HL-60 (cell line): Measurements from ENCODE around the gene EDEM1.

Source experiments
- DNase-seq, 2 experiments: peaks; one replicate each; pipeline ENCODE4 v3.0.0-alpha.2; 2010 to 2020; ENCODE audit warnings: low read depth in 1 of 2, low spot score in 1 of 2
- H3K27ac ChIP-seq: fragments of 250-450 bp; sonication (Bioruptor Pico); replicated peaks from 2 replicates; pipeline ENCODE4 v1.5.1; 2020; ENCODE audit warnings: mild to moderate bottlenecking, moderate library complexity
- H3K27me3 ChIP-seq: fragments of 250-450 bp; sonication (Bioruptor Pico); 2 replicates; pipeline ENCODE4 v1.5.1; 2021; ENCODE audit warnings: mild to moderate bottlenecking, moderate library complexity; ENCODE audit not compliant: insufficient read depth, poor library complexity, severe bottlenecking
- H3K4me3 ChIP-seq: replicated peaks from 2 replicates; pipeline ENCODE4 v1.5.1; 2011; ENCODE audit warnings: mild to moderate bottlenecking, control low read depth, low read length; ENCODE audit not compliant: insufficient read depth
- CTCF ChIP-seq: IDR thresholded peaks from one replicate; pipeline ENCODE4 v1.5.1; 2011; ENCODE audit warnings: low read length, control low read depth, inconsistent platforms; ENCODE audit not compliant: insufficient read depth
- GABPA ChIP-seq: IDR thresholded peaks from 2 replicates; pipeline ENCODE4 v1.6.1; 2012; ENCODE audit warnings: low read depth
- POLR2AphosphoS5 ChIP-seq: IDR thresholded peaks from 2 replicates; pipeline ENCODE4 v1.6.1; 2012; ENCODE audit warnings: low read depth
- SPI1 ChIP-seq: IDR thresholded peaks from 2 replicates; pipeline ENCODE4 v1.6.1; 2012; ENCODE audit warnings: low read depth, mild to moderate bottlenecking, borderline replicate concordance
- TF ChIP-seq, protein P1 (sequence below): IDR thresholded peaks from 2 replicates; pipeline ENCODE4 v1.6.1; 2012; ENCODE audit warnings: low read depth; ENCODE audit not compliant: insufficient replicate concordance

EDEM1 gene

DNA sequence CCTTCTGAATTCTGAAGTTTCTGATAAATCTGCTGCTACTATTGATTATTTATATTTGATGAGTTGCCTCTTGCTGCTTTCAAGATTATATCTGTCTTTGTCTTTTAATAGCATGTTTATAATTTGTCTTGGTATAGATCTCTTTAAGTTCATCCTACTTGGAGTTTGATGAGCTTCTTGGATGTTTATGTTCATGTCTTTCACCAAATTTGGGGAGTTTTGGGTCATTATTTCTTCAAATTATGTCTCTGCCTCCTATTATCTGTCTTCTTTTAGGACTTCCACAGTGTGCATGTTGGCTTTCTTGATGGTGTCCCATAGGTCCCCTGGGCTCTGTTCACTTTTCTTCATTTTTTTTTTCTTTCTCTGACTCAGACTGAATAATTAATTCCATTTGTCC, 32.3 kb upstream of the EDEM1 start:
- DNase-seq = no peak
- no peak overlapping the region for H3K4me3 ChIP-seq
- TF ChIP-seq GABPA (no peak), POLR2AphosphoS5 (no peak), SPI1 (no peak), CTCF (no peak)
- TF ChIP-seq, protein P1, sequence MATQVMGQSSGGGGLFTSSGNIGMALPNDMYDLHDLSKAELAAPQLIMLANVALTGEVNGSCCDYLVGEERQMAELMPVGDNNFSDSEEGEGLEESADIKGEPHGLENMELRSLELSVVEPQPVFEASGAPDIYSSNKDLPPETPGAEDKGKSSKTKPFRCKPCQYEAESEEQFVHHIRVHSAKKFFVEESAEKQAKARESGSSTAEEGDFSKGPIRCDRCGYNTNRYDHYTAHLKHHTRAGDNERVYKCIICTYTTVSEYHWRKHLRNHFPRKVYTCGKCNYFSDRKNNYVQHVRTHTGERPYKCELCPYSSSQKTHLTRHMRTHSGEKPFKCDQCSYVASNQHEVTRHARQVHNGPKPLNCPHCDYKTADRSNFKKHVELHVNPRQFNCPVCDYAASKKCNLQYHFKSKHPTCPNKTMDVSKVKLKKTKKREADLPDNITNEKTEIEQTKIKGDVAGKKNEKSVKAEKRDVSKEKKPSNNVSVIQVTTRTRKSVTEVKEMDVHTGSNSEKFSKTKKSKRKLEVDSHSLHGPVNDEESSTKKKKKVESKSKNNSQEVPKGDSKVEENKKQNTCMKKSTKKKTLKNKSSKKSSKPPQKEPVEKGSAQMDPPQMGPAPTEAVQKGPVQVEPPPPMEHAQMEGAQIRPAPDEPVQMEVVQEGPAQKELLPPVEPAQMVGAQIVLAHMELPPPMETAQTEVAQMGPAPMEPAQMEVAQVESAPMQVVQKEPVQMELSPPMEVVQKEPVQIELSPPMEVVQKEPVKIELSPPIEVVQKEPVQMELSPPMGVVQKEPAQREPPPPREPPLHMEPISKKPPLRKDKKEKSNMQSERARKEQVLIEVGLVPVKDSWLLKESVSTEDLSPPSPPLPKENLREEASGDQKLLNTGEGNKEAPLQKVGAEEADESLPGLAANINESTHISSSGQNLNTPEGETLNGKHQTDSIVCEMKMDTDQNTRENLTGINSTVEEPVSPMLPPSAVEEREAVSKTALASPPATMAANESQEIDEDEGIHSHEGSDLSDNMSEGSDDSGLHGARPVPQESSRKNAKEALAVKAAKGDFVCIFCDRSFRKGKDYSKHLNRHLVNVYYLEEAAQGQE = no peak
- no peaks in the 10 kb centered on the region for H3K27me3 ChIP-seq
- no peak overlapping the region for H3K27ac ChIP-seq

DNA sequence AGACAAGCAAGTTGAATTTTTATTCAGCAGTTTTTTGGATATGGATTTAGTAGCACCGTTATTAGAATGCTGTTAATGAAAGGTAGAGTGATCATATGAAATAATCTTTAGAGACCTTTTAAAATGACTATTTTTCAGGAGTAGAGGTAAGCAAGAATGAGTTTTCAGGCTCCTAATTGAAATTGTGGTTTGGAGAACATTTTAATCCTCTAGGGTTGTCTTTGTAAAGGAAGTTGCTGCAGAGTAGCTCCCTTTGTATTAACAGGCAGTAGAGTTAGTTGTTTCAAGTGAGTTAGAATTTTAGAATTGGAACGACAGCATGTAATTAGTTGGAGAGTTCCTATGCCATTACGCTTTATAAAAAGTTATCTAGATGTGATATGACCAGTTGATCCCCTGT, 27.2 kb upstream of the EDEM1 start:
- Histone ChIP-seq H3K27ac (no peak overlapping the region), H3K27me3 (no peaks in the 10 kb centered on the region), H3K4me3 (no peak overlapping the region)
- TF ChIP-seq SPI1 (no peak), POLR2AphosphoS5 (no peak), CTCF (no peak), GABPA (no peak)
- TF ChIP-seq, protein P1 = no peak
- no peak for DNase-seq

DNA sequence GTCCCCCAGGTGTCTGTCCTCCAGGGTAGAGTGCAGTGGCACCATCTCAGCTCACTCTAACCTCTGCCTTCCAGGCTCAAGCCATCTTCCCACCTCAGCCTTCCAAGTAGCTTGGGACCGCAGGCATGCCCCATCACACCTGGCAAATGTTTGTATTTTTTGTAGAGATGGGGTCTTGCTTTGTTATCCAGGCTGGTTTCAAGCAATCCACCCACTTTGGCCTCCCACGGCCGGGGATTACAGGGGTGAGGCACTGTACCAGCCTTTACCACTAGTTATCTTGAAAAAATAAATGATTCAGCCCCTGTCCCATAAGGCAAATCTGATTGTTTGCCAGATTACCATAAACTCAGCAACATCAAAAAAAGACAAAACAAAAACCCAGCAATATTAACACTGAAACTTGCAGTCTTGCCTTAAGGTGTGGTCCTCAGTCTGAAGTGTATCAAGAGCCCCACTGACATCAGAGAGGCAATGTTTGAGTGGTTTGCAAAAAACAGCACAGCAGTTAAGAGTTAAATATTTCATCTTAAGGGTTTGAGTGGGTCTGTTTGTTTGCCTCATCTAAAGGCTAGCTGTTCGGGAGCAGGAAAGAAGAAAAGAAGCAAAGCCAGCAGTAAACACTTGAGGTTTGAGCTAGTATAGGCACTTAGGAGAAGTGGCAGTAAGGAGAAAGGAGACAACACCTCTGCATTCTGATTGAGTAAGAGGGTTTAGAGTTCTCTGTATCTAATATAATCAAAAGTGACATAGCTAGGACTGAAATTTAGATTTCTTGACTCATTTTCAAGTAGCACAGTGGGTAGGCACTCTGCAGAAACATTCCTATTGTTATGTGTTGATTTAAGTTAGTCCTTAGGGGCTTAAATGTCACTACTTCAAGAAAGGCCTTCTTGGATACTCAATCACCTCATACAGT, 26.3 kb upstream of the EDEM1 start:
- no peak for DNase-seq
- no peaks in the 10 kb centered on the region for H3K27me3 ChIP-seq
- no peak overlapping the region for H3K4me3 ChIP-seq
- no peak overlapping the region for H3K27ac ChIP-seq
- TF ChIP-seq, protein P1 = no peak
- TF ChIP-seq CTCF = no peak
- no peak for TF ChIP-seq POLR2AphosphoS5
- no peak for TF ChIP-seq SPI1
- no peak for TF ChIP-seq GABPA
